GM19463 (cell line): ENCODE measurements around the gene ABCB6.
"Not testable (repeated sequence)": the region's sequence is repeated elsewhere in the genome, so short reads cannot be mapped to it uniquely, and the experiment has no call there.

Experiments
- ATAC-seq: cut with Tn5 transposase; IDR thresholded peaks from one replicate; pipeline ENCODE4 v1.9.1; 2021; ENCODE audit warnings: mild to moderate bottlenecking, moderate library complexity; ENCODE audit not compliant: unreplicated experiment

ABCB6 gene

GRCh38 chr2:219214141-219214540 is 4.6 kb downstream of the ABCB6 start:
- ATAC-seq: no peak

- ATAC-seq: no peak
Observed at GRCh38 chr2:219213486-219214071, 5.2 kb downstream of the ABCB6 start.

GRCh38 chr2:219213026-219213415 is 5.7 kb downstream of the ABCB6 start:
- ATAC-seq: no peak

- ATAC-seq: no peak
Observed at GRCh38 chr2:219210886-219211362, 7.8 kb downstream of the ABCB6 start.

- no peak for ATAC-seq
Observed at GRCh38 chr2:219210196-219210885, 8.4 kb downstream of the ABCB6 start.

- no peak for ATAC-seq
Observed at GRCh38 chr2:219209236-219210195, 9.2 kb downstream of the ABCB6 start.

- no peak for ATAC-seq
Observed at GRCh38 chr2:219207884-219208740, 10.6 kb downstream of the ABCB6 start.

GRCh38 chr2:219207134-219207883 is 11.4 kb downstream of the ABCB6 start:
- ATAC-seq: no peak

GRCh38 chr2:219206328-219207133 is 12.2 kb downstream of the ABCB6 start, which contains the start of gene ZFAND2B:
TSS of gene ZFAND2B (plus strand) at chr2:219206782. CDS start at chr2:219206988, 206 bp downstream.
- ATAC-seq: peak; percentile 98

GRCh38 chr2:219205981-219206327 is 12.8 kb downstream of the ABCB6 start:
- ATAC-seq: no peak

- no peak for ATAC-seq
Observed at GRCh38 chr2:219205165-219205538, 13.6 kb downstream of the ABCB6 start.

- no peak for ATAC-seq
Observed at GRCh38 chr2:219204425-219205164, 14.2 kb downstream of the ABCB6 start.

GRCh38 chr2:219201331-219201730 is 17.4 kb downstream of the ABCB6 start:
- not testable (repeated sequence) for ATAC-seq

- not testable (repeated sequence) for ATAC-seq
Observed at GRCh38 chr2:219200502-219201326, 18.0 kb downstream of the ABCB6 start.

- ATAC-seq: no peak
Observed at GRCh38 chr2:219199470-219200211, 19.1 kb downstream of the ABCB6 start.

GRCh38 chr2:219198974-219199373 is 19.8 kb downstream of the ABCB6 start:
- no peak for ATAC-seq

GRCh38 chr2:219197388-219197787 is 21.4 kb downstream of the ABCB6 start:
- ATAC-seq: no peak
